HG03378 (cell line): Measurements from ENCODE around the gene SCYGR6.

Source experiments
- ATAC-seq: cut with Tn5 transposase; IDR thresholded peaks from one replicate; pipeline ENCODE4 v1.9.1; 2021; ENCODE audit warnings: mild to moderate bottlenecking, moderate library complexity; ENCODE audit not compliant: unreplicated experiment

The SCYGR6 gene

DNA sequence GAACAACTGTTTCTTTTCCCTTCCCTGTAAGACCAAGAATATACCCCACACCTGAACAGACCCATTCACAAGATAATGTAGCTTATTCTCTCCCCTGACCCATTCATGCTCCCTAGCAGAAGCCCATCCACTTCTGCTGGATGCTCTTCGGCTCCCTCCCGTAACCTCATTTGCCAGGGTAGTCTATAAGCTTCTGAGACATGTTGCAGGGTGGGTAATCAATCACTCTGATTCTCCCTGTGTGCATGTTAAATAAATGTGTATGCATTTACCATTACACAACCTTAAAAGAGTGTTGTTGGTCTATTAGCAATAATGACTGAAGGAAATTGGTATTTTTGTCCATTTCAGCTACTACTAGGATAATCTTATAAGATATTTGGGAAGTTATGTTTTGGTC is 8.1 kb downstream of the SCYGR6 start:
- ATAC-seq: no peak

DNA sequence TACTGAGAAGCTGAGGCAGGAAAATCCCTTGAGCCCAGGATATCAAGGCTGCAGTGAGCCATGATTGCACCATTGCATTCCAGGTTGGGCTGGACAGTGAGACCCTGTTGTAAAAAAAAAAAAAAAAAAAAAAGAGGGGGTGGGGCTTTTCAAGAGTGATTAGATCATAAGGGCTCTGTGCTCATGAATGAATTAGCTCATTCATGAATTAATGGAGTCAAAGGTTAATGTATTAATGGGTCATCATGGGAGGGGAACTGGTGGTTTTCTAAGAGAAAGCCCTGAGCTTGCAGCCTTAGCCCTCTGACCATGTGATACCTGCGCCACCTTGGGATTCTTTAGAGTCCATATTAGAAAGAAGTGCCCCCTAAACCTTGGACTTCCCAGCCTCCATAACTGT is 11.3 kb downstream of the SCYGR6 start:
- no peak for ATAC-seq

DNA sequence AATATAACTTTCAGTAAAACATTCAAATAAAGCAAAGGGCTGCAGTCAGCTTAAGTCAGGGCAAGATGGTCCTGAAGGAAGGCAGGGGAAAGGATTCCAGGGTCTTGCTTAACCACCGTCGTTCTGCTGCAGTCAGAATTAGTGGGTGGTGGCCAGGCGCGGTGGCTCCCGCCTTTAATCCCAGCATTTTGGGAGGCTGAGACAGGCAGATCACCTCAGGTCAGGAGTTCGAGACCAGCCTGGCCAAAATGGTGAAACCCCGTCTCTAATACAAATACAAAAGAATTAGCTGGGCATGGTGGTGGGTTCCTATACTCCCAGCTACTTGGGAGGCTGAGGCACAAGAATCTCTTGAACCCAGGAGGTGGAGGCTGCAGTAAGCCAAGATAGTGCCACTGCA is 13.6 kb downstream of the SCYGR6 start:
- ATAC-seq: no peak

DNA sequence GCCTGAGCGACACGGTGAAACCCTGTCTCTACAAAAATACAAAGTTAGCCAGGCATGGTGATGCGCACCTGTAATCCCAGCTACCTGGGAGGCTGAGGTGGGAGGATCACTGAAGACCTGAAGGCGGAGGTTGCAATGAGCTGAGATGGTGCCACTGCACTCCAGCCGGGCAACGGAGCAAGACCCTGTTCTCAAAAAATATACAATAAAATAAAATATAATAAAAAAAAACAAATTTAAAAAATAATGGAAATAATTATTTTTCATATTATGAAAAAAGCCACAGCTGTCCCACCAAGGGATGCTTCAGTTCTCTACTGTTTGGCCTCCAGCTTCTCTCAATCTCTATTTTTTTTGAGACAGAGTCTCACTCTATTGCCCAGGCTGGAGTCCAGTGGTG is 17.2 kb downstream of the SCYGR6 start:
- no peak for ATAC-seq

DNA sequence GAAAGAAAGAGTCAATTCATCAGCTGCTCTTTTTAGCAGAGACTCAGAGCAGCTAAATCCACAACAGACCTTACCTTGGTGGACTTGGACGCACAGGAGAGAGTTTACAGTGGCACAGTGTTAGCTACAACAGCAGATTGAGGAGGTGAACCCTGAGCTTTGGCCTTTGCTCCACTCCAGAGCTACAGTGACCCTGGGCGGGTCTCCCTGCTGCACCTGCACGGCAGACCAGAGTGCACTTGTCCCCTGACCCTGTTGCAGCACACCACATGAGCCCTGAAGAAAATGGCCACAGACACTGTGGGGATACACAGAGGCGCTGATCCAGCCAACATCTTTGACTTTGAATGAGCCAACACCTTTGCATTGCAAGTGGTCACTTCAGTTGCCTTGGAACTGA is 17.7 kb downstream of the SCYGR6 start:
- ATAC-seq: no peak

DNA sequence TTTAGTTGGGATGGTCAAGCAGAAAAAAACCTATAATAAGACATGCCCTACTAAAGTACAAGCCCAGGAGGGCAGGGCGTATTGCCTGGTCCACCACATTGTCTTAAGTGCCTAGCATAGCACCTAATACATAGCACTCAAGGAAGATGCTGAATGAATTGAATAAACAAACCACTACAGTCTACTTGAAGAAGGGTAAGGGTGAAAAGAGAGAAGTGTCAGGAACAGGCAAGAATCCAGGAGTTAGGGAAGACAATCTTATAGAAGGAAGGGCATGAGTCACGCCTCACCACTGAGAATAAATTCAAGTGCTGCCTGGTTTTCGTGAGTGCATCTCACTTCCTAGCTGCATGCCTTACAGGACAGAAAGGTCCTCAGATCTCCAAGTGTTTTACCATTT is 20.6 kb downstream of the SCYGR6 start:
- no peak for ATAC-seq

DNA sequence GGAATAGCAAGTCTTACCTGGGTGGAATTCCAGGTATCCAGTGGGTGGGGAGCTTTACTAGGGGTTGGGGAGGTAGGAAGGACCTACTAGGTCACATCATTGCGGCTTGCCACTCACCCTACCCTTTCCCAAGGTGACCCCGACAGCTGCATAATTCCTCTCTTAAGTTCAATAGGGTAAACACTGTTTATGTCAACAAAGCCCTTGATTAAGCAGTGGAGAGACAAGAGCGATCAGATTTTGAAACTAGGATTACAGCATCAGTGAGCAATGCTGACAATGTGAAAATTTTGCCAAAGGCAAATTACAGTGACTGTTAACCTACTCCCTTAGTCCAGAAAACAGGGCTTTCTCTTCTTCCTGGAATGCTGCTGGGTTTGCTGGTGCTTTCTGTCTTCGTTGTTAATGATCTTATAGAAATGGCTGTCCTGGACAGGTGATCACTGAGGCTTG is 21.3 kb downstream of the SCYGR6 start:
- no peak for ATAC-seq

DNA sequence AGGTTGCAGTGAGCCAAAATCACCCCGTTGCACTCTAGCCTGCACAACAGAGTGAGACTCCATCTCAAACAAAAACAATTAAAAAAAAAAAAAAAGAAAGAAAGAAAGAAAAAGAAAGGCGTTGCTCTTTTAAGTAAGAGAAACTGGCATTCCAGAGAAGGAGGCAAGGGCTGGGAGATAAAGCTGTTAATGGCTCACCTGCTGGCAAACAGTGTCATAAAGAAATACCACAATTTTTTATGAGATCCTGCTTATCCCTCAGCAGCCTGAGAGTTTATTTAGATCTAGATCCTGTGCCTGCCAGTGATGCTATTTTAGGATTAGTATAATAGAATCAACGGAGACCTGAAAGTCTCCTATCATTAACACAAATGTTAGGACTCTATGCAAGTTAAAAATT is 23.0 kb downstream of the SCYGR6 start:
- ATAC-seq: no peak

DNA sequence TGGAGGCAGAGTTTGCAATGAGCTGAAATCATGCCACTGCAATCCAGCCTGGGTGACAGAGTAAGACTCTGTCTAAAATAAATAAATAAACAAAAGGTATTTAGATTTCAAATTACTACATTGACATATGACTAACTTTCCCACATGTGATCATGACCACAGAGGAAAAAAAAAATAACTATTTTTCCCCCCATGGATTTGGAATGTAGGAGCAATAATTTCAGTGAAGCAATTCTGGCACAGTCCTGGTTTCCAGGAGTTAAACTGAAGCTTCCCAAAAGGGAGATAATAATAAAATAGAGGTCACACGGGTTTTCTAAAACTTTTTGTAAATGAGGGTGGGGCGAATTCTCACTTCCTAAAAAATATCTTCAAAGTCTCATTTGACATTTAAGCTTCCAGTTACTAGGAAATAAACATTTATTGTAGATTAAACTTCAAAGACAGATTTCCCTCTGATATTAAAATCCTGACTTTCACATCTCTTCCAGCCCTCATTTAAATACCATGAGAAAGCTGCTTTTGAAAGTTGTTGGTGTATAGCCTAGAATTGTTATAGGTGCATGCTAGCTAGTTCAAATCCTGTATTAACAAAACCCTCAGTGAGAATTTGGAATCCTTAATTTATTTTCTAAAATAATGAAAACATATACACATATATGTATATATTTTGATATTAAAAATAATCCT is 27.4 kb downstream of the SCYGR6 start:
- no peak for ATAC-seq

DNA sequence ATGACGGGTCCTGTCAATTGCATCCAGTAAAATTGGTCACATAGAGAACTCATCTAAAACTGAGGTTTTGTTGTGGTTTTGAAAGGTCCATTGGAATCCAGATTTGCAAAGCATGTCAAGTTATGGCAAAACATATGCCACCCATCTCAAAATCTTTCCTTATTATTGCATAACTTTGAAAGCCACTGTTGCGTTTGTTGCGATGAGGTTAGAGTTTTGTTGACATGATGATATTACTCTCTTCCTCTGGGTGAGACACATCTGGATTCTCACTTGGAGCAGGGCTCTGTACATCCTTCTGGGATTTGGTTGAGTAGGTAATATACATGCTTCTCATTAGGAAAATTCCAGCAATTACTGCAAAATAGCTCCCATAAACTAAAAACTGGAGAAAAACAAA is 37.4 kb downstream of the SCYGR6 start:
- ATAC-seq: no peak

DNA sequence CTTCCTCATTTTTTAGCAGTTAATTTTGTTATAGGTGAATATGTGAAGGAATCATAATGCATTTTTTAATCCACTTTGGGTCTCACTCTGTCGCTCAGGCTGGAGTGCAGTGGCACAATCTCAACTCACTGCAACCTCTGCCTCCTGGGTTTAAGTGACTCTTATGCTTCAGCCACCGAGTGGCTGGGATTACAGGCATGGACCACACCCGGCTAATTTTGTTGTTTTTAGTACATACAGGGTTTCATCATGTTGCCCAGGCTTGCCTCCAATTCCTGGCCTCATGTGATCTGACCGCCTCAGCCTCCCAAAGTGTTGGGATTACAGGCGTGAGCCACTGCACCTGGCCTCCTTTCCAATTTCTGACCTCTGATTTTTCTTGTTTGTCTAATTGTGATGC is 40.3 kb downstream of the SCYGR6 start:
- no peak for ATAC-seq

DNA sequence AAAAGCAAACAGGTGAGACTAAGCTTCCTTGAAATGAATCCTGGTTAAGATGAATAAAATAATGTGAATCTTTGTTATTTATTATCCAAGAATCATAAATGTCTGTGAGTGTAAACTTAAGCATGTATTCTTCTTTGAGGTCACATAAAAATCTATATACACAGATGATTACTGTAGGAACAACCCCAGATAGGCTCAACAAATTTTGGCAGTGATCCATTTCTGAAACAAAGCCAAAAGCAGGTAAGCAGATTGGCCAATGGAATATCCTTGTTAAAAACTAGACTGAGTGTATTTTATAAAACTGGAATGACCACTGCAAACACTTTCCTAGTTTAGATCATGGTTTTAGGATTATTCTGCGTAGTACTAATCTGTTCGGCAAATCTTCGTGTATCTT is 46.6 kb downstream of the SCYGR6 start:
- no peak for ATAC-seq

DNA sequence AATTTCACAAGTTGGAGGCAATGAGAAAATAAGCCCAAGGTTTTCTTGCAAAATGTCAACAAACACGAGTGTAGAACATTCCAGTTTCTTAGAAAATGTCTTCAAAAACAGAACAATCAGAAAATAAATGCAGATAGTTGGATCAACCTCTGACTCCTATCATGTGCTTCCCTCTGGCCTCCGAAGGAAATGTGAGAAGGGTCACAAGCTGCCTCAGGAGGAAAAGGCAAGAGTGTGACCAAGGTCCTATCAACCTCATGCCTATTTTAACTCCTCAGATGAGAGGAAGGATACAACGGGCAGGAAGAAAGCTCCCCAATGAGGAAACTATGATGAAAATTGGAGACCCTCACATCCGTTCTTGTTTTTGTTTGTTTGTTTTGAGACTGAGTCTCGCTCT is 50.1 kb downstream of the SCYGR6 start:
- no peak for ATAC-seq
